Vagina (tissue), 2 donors: ENCODE measurements around the gene AKR7A3.

Source experiments
- CTCF ChIP-seq, 3 experiments: fragments of 450-650 bp in 2 of 3; fragments of 200-600 bp in 1 of 3; sonication (generic) in 1 of 3; IDR thresholded peaks; one replicate each; pipeline ENCODE4 v1.5.1; 2017 to 2019; ENCODE audit warnings: antibody characterized with exemption in 3 of 3, mild to moderate bottlenecking in 2 of 3, moderate library complexity in 2 of 3
- POLR2A ChIP-seq, 2 donors: fragments of 450-650 bp; IDR thresholded peaks; one replicate each; pipeline ENCODE4 v1.6.1; 2017; ENCODE audit warnings: antibody characterized with exemption in 2 of 2, mild to moderate bottlenecking in 2 of 2, moderate library complexity in 2 of 2
- POLR2AphosphoS5 ChIP-seq, 2 donors: sonication (generic); formaldehyde crosslinking; IDR thresholded peaks; one replicate each; pipeline ENCODE4 v1.9.0; 2017; ENCODE audit warnings: antibody characterized with exemption in 2 of 2, mild to moderate bottlenecking in 2 of 2, low read depth in 1 of 2; ENCODE audit not compliant: insufficient read depth in 1 of 2

- TF ChIP-seq CTCF (IDR thresholded peaks at IDR 0.05): no peak
- TF ChIP-seq POLR2A (IDR thresholded peaks at IDR 0.05): no peak
- no peak for TF ChIP-seq POLR2AphosphoS5 (IDR thresholded peaks at IDR 0.05; ENCODE audit: insufficient read depth in 1 of 2, low read depth in 1 of 2)
Measured at GRCh38 chr1:19283891-19284290, 4.7 kb downstream of the AKR7A3 start.
